RCC 7860 (cell line): ENCODE measurements around the gene KIAA1671.

Experiments
- DNase-seq: peaks from one replicate; pipeline ENCODE4 v3.0.0-alpha.2; 2015; ENCODE audit warnings: low spot score
- FAIRE-seq: peaks from 2 replicates; lab custom pipeline; 2012; peaks lifted over from hg19 to GRCh38; lab: Jason Lieb, UNC

The KIAA1671 gene

GRCh38 chr22:25032066-25032465 is 79.5 kb downstream of the KIAA1671 start:
- FAIRE-seq (no peak), DNase-seq (no peak)

- DNase-seq (no peak), FAIRE-seq (no peak)
Measured at GRCh38 chr22:25035715-25036114, 83.2 kb downstream of the KIAA1671 start.

DNA sequence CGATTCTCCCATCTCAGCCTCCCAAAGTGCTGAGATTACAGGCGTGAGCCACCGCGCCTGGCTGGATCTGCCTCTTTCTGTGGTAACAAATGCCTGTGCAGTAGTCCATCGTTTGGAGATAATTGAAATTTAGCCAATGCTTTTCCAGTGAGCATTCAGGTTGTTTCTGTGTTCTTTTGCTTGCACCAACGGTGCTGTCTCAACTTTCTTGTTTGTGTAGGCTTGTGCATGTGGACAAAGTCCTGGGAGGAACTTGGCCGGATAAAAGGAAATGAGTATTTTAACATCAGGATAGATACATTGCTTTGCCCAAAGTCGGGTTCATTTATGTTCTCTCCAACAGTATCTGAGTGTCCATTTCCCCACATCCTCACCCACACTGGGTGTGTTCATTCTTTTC is 85.7 kb downstream of the KIAA1671 start:
- FAIRE-seq: no peak
- no peak for DNase-seq

DNA sequence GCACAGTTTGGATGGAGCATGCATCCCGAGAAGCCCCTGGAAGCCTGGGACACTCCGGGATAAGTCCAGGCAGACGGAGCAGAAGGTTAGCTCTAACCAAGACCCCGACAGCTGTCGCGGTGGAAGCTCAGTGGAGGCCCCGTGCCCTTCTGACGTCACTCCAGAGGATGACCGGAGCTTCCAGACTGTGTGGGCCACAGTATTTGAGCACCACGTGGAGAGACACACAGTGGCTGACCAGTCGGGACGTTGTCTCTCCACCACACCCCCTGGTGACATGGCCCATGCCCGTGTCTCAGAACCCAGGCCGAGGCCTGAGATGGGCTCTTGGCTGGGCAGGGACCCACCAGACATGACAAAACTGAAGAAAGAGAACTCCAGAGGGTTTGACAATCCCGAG is 86.3 kb downstream of the KIAA1671 start:
- no peak for DNase-seq
- FAIRE-seq: no peak

DNA sequence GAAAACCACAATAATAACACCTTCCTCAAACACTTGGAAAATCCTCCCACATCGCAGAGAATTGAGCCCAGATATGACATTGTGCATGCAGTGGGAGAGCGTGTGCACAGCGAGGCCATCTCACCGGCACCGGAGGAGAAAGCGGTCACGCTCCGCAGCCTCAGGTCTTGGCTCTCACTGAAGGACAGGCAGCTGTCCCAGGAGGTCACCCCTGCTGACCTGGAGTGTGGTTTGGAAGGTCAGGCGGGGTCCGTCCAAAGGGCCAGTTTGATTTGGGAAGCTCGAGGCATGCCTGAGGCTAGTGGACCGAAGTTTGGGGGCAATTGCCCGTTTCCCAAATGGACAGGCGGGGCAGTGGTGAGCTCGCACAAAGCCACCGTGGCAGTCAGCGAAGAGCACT is 86.7 kb downstream of the KIAA1671 start:
- DNase-seq: no peak
- no peak for FAIRE-seq

DNA sequence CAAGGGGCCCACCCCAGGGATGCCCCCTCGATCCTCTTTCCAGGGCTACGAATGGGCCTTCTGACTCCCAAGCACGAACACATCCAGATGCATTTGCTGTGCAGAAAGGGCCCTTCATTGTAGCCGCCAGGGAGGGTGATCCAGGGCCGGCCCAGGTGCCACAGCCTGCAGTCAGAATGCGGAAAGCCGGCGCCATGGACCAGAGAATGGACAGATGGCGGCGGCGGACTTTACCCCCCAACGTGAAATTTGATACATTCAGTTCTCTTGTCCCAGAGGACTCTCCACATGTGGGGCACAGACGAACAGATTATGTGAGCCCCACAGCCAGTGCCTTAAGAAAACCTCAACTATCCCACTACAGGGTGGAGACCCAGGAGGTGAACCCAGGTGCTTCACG is 87.2 kb downstream of the KIAA1671 start:
- DNase-seq: no peak

GRCh38 chr22:25045159-25045558 is 92.6 kb downstream of the KIAA1671 start:
- FAIRE-seq (no peak), DNase-seq (no peak)

More for the DNA sequence above, 87.2 kb downstream of the KIAA1671 start:
- FAIRE-seq: no peak

- FAIRE-seq: no peak
Measured at GRCh38 chr22:25048071-25048470, 95.6 kb downstream of the KIAA1671 start.

DNA sequence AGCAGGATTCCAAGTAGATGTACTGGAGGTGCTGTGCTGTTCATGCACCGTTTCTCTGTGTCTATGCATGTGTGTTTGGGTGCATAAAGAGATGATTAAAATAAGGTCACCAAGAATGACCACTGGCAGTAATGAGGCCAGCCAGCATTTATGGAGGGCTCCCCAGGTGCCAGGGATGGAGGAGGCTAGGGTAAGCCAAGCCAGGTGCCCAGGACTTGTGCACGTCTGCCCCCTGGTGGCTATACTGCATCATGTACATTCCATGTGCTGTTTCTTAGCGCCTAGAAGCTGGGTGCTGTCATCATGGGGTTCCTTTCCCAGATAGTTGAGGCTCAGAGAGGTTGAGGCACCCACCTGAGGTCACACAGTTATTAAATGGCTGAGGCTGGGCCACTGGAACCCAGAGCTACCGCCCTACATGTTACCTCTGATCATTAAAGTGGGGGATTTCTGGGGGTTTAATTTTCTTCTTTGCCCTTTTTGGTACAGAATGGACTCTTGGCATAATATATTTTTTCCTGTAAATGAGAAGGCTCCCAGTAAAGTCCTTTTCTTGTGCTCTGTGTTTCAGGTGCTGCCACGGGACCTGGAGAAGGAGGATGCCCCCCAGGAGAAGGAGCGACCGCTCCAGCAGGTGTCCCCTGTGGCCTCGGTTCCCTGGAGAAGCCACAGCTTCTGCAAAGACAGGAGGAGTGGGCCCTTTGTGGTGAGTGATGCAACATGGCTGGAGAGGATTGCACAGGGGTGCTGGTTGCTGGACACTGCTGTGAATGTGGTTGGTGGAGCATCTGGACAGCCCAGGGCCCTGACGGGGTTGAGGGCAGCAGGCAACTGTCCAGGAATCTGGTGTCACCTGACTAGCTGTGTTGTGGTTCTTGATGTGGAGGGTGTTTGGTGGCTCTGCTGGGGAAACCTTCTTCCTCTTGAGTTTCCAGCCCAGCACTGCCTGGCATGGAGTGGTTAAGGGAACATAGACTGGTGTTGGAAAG is 96.4 kb downstream of the KIAA1671 start:
- no peak for FAIRE-seq

More at GRCh38 chr22:25048071-25048470, 95.6 kb downstream of the KIAA1671 start:
- DNase-seq: no peak

DNA sequence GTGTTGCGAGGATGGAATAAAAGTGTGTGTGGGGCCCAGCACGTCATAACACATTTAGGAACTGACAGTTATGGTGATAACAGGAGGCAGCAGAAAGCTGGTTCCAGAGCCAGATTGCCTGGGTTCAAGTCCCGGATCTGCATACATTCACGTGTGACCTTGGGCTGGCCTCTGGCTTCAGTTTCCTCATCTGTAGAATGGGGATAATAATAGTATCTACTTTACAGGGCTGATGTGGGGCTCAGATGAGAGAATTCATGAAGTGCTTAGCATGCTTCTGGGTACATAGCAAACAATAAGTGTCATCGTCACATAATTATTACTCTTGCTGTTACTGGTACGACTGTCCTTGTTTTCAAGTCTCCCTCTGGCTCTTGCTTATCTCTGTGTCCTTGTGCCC is 97.3 kb downstream of the KIAA1671 start:
- FAIRE-seq: no peak

More for the DNA sequence above, 96.4 kb downstream of the KIAA1671 start:
- peak; percentile 35 for DNase-seq

GRCh38 chr22:25050566-25050965 is 98.0 kb downstream of the KIAA1671 start:
- FAIRE-seq: no peak
- no peak for DNase-seq

More for the DNA sequence above, 97.3 kb downstream of the KIAA1671 start:
- no peak for DNase-seq

- no peak for FAIRE-seq
Measured at GRCh38 chr22:25051073-25051472, 98.6 kb downstream of the KIAA1671 start.

GRCh38 chr22:25051983-25052710 is 99.6 kb downstream of the KIAA1671 start:
- FAIRE-seq (no peak), DNase-seq (no peak)

More at GRCh38 chr22:25051073-25051472, 98.6 kb downstream of the KIAA1671 start:
- DNase-seq: no peak

DNA sequence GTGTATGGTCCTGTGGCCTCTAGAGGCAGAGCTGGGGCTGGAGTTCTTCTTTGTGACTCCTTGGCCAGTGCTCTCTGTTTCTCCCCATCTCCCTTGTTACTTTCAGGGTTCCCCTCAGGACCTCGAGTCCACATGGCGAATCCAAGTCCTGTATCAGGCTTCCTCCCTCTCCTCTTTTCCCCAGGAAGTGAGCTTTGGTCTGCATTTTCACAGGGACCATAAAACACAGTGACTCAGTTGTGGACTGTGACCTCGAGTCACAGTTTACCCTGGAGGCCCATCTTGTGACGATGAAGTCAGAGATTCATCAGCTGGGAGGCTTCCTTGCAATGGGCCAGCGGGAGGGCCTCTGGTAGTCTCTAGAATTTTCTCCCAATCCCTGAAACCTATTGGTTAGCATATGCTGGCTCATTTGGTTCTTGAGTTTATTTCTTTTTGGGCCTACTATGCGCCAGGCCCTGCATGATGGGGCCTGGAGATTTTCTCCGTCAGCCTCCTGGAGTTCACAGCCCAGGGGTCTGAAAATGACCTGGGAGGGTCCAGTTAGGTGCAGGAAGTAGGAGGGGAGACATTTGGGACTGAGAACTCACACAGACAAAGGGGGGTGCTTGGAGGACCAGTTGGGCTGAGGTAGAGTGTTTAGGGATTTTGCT is 100.8 kb downstream of the KIAA1671 start:
- peak; percentile 63 for FAIRE-seq
- DNase-seq: peak; percentile 51

- FAIRE-seq: no peak
- DNase-seq: no peak
Measured at GRCh38 chr22:25054943-25055511, 102.5 kb downstream of the KIAA1671 start.

- FAIRE-seq (no peak), DNase-seq (peak; percentile 16)
Measured at GRCh38 chr22:25057013-25057881, 104.7 kb downstream of the KIAA1671 start.

- FAIRE-seq (no peak), DNase-seq (no peak)
Measured at GRCh38 chr22:25059438-25059837, 106.9 kb downstream of the KIAA1671 start.

DNA sequence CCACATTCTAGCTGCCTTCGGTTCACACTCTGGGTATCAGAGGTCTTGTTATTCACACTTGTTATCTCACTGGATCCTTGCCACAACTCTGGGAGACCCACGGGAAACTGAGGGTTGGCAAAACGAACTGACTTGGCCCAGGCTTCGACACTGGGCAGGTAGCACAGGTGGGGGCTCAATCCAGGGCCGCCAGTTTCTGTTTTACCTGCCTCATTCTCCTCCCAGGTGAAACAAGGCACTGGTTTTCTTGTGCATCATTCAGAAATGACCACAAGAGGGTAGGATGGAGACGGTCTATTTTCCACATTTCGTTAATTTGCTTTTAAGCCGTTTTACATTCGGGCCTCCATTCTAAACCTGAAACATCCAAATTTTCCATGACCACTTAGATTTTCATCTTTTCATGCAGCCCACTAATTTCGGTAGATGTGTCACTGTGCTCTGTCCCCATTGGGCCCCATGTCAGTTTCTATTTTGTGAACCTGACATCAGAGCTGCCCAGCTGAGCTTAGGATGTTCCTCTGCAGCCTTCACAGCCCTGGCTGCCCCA is 108.1 kb downstream of the KIAA1671 start:
- FAIRE-seq: no peak
- no peak for DNase-seq

- FAIRE-seq: no peak
- no peak for DNase-seq
Measured at GRCh38 chr22:25061134-25061533, 108.6 kb downstream of the KIAA1671 start.
